GM12874 (cell line): ENCODE data around the gene GPATCH2L.

Source experiments
- TF ChIP-seq, protein P1 (sequence below): IDR thresholded peaks from 2 replicates; pipeline ENCODE4 v1.5.1; 2011; ENCODE audit warnings: low read depth, mild to moderate bottlenecking, control low read depth, low read length, moderate library complexity; ENCODE audit not compliant: insufficient read depth

Gene GPATCH2L

DNA sequence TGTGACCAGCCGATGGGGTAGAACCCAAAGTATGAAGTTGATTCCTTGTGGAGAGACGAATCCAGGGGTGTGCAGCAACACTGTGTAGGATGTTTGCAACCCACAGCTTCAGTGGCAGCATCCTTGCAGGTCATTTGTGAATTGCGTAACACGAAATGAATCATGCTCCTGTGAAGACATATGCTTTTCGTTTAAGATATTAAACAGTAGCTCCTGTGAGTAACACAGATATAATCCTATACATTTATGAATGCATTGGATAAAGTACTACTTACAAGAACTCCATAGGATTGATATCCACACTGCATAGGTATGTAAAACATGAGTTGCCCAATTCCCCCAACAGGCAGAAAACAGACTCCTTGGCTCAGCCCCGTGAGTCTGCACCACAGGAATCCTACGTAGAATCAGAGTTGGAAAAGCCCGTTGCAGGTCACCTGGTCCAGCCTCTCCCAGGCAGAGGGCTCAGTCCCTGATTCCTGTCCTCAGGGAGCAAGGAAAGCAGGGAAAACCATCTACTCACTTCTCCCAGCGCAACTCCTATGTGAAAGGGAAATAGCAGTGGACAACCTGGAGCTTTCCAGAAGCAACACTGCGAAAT lies 75.8 kb downstream of the GPATCH2L start:
- TF ChIP-seq, protein P1, sequence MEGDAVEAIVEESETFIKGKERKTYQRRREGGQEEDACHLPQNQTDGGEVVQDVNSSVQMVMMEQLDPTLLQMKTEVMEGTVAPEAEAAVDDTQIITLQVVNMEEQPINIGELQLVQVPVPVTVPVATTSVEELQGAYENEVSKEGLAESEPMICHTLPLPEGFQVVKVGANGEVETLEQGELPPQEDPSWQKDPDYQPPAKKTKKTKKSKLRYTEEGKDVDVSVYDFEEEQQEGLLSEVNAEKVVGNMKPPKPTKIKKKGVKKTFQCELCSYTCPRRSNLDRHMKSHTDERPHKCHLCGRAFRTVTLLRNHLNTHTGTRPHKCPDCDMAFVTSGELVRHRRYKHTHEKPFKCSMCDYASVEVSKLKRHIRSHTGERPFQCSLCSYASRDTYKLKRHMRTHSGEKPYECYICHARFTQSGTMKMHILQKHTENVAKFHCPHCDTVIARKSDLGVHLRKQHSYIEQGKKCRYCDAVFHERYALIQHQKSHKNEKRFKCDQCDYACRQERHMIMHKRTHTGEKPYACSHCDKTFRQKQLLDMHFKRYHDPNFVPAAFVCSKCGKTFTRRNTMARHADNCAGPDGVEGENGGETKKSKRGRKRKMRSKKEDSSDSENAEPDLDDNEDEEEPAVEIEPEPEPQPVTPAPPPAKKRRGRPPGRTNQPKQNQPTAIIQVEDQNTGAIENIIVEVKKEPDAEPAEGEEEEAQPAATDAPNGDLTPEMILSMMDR: no peak

DNA sequence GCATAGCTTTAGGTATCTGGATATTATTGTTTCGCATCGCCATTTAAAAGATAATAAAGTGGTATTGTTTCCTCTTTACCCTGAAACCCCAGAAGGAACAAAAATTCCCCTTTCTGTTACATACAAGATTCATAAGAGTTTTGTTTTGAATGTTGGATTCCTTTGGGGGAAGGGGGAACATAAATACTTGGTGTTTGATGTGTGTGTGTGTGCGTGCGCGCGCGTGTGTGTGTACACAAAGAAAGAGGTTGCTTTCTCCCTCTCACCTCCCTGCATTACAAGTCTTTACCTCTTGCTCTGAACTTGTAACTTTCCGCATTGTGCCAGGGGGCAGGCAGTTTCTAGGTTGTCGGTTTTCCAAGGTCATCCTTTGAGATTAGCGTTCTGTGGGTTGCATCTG lies 76.4 kb downstream of the GPATCH2L start:
- TF ChIP-seq, protein P1: no peak

DNA sequence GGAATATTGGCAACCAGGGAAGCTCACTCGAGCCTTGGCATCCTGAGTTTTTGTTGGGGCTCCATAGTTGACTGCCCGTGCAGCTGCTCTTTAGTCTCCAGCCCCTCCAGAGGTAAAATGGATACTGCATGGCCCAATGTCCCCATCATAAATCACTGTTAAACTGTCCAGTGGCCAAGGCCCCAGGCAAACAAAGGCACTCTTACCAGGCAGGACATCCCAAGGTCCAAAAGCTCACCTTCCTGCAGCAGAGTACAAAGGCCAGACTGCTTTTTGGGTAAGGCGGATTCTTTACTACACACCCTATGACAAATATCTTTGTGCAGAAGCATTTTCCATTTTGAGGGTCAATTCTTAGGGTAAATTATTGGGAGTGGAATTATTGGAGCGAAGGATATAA lies 81.1 kb downstream of the GPATCH2L start:
- TF ChIP-seq, protein P1: no peak

DNA sequence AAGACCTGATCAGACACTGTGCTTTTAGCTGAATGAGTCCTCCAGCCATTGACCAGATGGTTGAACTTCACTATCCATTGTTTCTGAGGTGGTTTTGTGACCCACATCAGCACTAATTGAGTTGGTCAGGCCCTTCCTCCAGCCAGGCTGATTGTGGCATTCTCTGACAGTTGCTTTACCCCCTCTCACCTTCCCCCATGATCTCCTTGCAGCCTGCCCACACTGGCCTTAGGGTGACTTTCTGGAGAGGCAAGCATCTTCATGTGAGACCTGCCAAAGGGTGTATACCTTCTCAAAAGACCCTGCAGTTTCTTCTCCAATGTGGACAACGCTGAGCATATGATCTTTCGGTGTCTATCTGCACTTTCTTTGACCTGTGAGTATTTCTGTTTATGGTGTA lies 83.9 kb downstream of the GPATCH2L start:
- TF ChIP-seq, protein P1: no peak

DNA sequence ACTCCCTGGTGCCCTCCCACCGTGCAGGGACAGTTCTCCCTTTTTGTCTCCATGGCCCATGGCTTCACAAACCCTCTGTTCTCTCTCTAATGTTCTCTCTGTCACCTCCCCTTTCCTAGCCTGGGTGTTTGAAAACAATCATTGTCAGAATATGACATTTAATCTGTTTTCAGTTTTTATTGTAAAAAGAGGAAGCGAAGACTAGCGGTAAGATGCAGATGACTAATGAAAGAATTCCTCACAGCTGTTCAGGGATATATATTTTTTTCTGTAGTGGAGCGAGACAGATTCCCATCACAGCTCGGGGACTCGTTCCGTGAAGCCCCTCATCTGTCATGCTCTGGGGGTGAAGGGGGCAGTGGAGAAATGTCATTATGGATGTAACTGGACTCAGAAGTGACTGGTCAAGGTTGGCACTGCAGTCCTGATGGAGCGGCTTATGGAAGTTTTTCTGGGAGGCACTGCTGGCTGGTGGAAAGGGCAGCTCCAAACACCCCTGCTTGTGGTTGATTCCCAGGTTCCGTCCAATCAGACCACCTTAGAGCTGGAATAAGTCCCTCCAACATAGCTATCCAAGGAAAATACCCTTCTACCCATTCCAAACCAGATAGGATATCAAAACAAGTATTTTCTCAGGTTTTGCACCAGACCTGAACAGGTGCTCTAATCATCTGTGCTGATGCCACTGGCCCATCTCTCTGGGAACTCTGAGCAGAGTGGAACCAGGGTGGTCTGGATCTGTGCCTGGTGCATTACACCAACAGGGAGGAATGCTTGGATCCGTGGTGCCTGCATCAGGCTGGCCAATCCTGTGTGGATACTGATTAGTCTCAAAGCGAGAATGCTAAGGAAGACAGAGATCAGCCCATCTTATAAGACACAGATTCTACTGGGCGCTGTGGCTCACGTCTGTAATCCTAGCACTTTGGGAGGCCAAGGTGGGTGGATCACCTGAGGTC lies 84.7 kb downstream of the GPATCH2L start:
- TF ChIP-seq, protein P1: no peak

DNA sequence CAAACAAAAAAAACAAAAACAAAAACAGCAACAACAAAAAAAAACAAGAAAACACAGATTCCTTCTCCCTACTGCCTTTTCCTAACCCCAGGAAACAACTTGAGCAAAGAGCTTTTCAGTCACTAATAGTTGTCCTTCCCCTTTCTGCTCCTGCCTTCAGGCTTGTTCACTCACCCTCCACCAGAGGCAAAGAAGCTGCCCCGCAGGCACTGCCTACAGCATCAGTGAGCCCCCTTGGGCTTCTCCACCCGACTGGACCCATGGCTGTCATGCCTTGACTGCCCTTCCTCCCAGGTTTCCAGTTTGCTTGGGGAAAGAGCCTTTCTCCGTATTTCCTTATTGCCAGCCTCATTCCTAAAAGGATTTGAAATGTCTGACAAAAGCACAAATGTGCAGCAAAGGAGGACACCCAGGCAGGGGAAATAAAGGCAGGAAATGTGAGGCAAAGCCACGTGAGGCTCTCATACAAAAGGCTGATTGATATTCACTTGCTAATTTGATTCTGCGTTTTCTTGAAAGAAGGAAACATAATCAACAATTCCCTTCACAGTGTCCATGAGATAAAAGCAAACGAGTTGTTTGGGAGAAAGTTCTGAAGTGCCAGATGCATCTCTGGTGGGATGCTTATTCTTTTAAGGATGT lies 85.7 kb downstream of the GPATCH2L start:
- TF ChIP-seq, protein P1: no peak

DNA sequence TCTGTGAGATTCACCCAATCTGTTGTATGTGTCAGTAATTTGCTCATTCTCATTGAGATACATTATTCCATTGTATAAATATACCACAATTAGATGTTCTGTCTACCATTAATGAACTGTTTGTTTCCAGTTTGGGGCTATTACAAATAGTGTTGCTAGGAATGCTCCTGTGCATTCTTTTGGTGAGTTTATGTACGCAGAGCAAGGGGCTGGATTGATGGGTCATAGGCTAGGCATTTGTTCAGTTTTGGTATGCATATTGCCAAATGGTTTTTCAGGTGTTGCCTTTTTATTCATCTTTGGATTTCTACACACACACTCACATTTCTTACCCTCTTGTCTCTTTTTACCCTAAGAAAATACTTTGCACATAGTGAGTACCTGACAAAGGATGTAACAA lies 93.4 kb downstream of the GPATCH2L start:
- TF ChIP-seq, protein P1: no peak
